HG03175 (cell line): ENCODE data around the gene RAD51.

Source experiments
- ATAC-seq: cut with Tn5 transposase; IDR thresholded peaks from one replicate; pipeline ENCODE4 v1.9.1; 2021; ENCODE audit warnings: mild to moderate bottlenecking, moderate library complexity; ENCODE audit not compliant: unreplicated experiment

Gene RAD51

GRCh38 chr15:40756938-40757337, 62.0 kb downstream of the RAD51 start:
- ATAC-seq = no peak

DNA sequence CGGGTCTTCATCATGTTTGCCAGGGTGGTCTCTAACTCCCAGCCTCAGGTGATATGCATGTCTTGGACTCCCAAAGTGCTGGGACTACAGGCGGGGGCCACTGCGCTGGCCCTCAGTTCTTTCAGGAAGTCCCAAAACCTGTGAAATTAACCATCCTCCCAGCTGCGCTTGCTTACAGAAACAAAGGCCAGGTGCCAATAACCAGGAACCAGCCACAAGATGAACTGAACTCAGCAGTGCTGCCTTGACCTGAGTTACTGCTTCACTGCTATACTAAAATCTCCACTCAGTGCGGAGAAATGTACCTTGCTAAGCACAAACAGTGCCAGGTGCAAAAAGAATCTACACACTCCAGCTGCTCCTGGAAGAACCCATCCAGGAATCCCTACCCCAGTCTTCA, 65.0 kb downstream of the RAD51 start:
- ATAC-seq = no peak

DNA sequence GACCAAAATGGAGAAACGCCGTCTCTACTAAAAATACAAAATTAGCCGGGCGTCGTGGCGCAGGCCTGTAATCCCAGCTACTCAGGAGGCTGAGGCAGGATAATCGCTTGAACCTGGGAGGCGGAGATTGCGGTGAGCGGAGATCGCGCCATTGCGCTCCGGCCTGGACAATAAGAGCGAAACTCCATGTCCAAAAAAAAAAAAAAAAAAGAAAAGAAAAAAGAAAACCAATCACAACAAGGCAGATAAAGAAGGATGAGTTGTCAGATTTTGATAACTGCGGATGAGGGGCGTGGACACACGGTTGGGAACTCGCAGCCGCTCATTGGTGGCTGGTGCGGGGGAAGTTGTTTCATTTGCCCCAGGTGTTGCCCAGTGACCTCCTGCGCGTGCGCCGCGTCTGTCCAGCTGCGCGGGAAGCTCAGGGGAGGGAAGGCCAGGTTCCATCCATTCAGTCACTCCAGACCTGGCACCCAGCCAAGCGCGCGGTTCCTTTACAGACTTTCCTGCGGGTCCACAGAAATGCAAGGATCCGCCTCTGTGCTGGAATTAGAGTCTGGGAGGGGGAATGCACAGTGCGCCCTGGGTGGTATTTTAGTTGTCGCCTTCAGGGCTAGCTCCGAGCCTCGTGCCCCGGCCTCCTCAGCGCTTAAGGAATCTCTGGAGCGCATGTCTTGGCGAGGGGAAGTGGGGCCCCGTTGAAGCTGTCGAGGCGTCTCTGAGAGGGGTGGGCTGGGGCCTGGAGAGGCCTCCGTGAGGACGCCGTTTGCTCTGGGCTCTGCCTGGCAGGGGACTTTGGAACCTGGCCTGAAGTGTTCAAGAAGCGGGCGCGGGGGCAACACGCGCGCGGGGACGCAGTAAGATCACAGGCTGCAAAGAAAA, 68.2 kb downstream of the RAD51 start:
- no peak for ATAC-seq

DNA sequence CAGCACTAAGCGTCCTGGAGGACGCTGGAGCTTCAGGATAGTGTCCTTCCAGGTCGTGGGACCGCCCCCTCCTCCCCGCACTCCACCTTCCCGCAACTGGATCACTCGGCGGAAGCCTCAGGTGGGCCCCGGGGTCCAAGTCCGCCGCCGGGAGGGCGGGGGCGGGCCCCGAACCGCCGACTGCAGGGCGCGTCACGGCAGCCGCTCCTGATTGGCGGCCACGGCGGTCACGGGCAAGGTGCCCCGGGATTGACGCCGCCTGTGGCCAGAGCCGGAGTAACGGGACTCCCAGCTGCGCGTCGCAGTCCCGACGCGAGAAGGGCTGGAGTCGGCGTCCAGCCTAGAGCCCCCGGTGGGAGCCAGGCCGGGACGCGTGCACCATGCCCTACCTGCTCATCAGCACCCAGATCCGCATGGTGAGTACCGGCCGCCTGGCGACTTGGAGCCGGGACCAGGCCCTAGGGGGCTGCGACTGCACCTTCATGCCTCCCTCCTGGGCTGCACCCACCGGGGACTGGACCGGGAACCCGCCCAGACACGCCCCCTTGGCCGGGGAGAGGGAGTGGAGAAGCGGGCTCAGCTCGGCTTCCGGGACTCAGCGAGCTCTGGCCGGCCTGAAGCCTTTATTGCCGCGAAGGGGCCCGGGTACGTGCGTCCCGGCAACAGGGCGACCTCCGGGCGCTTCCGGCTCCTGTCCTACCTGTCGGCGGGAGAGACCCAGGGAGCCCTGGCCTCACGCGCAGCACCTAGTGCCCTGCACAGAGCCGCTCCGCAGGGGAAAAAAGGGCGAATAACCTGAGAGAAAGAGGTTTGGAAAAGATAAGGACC, 69.0 kb downstream of the RAD51 start, which contains the start of gene GCHFR:
GCHFR (plus strand) TSS at position 268 of the 828 bp plus-strand sequence; CDS start at position 381, 113 bp downstream.
- peak; percentile 47 for ATAC-seq

- ATAC-seq = no peak
Observed at GRCh38 chr15:40764629-40765103, 69.7 kb downstream of the RAD51 start.

DNA sequence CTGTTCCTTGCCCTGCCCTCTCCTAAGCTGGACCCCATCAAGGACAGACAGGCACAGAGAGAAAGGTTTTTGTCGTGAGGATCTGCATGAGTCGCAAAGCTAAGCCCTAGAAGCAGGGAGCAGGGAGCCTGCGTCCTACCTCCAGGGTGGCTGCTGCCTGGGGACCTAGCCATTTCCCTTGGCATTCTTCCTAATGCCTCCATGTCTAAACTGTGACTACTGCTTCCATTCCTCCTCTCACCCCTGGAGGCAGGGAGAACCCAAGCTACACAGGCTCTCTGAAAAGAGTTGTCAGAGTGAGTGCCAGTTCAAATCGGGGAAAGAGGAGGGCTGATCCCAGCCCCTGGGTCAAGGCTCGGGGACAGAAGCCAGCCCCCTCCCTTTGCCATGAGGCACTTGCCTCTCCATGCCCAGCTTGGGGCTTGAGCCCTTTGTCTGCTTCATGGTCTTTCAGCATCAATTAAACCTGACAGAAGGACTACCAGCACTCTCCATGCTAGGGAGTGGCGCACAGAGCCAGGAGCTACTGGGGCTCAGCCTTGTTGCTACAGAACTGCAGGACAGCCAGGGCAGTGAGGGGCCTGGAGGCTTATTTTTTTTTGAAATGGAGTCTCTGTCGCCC, 71.3 kb downstream of the RAD51 start:
- no peak for ATAC-seq

- ATAC-seq = no peak
Observed at GRCh38 chr15:40766906-40767837, 72.2 kb downstream of the RAD51 start.

DNA sequence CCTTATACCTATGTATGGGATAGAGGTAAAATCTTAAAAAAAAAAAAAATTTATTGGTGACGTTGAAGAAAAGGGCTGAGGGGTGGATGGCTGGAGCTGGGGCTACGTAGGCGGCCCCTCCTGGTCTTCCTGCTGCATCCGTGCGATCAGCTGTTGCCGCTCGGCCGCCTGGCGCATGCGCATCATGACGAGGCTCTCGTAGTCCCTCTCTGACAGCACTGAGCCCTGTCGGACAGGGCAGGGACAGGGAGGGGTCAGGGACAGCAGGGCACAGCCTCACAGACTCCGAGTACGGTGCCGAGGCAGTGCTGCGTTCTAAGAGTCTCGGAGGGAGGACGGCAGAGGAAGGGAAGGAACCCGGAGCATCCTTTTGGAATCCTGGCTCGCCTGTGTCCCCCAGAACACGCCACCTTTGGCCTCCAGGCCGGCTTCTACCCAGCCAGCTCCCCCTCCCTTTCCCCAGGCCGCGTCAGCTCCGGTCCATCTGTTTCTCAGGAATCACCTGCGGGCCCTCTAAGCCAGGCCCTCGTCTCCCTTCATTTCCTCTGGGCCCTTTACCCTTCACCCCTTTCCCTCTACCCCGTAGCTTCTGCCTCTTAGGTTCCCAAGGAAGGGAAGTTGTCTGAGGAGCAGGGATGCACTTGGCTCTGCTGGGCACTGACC, 73.0 kb downstream of the RAD51 start:
- ATAC-seq = no peak

- ATAC-seq = no peak
Observed at GRCh38 chr15:40768521-40769273, 73.7 kb downstream of the RAD51 start.

GRCh38 chr15:40769274-40770146, 74.5 kb downstream of the RAD51 start, which contains the start of gene C15orf62:
C15orf62 (plus strand) TSS chr15:40769980; CDS start chr15:40770496, 516 bp downstream.
- peak; percentile 58 for ATAC-seq

GRCh38 chr15:40770147-40770721, 75.3 kb downstream of the RAD51 start:
- no peak for ATAC-seq

GRCh38 chr15:40771242-40771641, 76.3 kb downstream of the RAD51 start:
- ATAC-seq = no peak

DNA sequence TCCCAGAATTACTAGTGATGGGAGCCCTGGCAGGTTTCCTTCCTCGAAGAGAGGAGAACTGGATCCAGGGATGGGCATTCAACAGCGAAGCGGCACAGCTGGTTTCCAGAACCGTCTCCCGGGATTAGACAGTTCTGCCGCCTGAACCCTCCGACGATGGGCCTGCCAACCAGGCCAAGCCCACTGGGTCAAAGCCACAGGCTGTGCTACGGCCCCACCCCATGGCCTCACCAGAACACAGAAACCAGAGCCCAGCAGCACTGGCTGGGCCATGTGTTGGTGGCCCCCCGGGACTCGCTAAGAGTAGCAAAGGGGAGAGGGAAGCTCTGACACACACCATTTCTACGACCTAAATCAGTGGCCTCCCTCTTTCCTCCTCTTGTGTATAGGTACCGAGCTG, 77.0 kb downstream of the RAD51 start:
- ATAC-seq = no peak

- ATAC-seq = no peak
Observed at GRCh38 chr15:40773496-40773895, 78.5 kb downstream of the RAD51 start.

DNA sequence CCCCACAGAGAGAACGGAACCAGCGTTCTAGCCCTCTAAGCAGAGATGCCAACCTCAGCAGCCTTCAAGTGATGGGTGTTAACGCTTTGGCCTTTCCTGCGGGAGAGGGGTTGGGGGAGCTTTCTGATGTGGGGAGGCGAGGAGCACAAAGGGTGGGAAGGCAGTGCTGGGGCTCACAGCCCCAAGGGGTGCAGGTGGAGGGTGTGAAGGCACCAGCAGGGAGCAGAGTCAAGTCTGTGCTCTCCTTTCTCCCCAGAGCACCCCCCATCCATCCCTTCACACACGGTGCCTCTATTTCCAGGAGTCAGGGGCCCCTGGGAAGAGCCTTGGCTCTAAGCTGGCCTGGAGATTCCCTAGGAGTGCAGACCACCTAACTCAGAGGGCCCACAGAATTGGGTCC, 78.9 kb downstream of the RAD51 start:
- ATAC-seq = no peak

- ATAC-seq = no peak
Observed at GRCh38 chr15:40775007-40775406, 80.0 kb downstream of the RAD51 start.

- ATAC-seq = no peak
Observed at GRCh38 chr15:40775740-40776536, 81.0 kb downstream of the RAD51 start.
